Type B pancreatic cell (in vitro differentiated cells): Measurements from ENCODE around the gene C2orf68. TPM values are rescaled to one million over a fixed set of nuclear protein-coding genes. Genes with fewer than 3 reads are reported as not detected.

Source experiments
- DNase-seq: peaks from one replicate; pipeline ENCODE4 v3.0.0; 2021; ENCODE audit warnings: mixed read lengths; ENCODE audit not compliant: unreplicated experiment; ENCODE audit errors: extremely low spot score
- H3K27ac Mint-ChIP-seq: 2 replicates; pipeline ENCODE4 v1.8.0; 2021; ENCODE audit warnings: mild to moderate bottlenecking, mixed read lengths
- H3K27me3 Mint-ChIP-seq: 2 replicates; pipeline ENCODE4 v1.8.0; 2021; ENCODE audit warnings: mixed read lengths
- H3K36me3 Mint-ChIP-seq: 2 replicates; pipeline ENCODE4 v1.8.0; 2021; ENCODE audit warnings: mixed read lengths
- H3K4me1 Mint-ChIP-seq: one replicate; pipeline ENCODE4 v1.8.0; 2021; ENCODE audit warnings: mixed read lengths; ENCODE audit not compliant: unreplicated experiment
- H3K4me3 Mint-ChIP-seq: 2 replicates; pipeline ENCODE4 v1.8.0; 2021; ENCODE audit warnings: mild to moderate bottlenecking, mixed read lengths
- H3K9me3 Mint-ChIP-seq: 2 replicates; pipeline ENCODE4 v1.8.0; 2021; ENCODE audit warnings: mixed read lengths
- CTCF ChIP-seq: fragments of 200-600 bp; sonication (generic); conservative IDR thresholded peaks from 2 replicates; pipeline ENCODE4 v1.5.0; 2021; ENCODE audit warnings: antibody characterized with exemption, mild to moderate bottlenecking
- total RNA-seq: library from RNA; stranded (reverse); gene quantifications from 2 replicates; pipeline ENCODE4 v1.2.1, GENCODE V29; 2021; ENCODE audit warnings: low replicate concordance

The C2orf68 gene
- total RNA-seq, 1 donor from 2014 or later, result 66.6 TPM

- H3K36me3 Mint-ChIP-seq, result peaks cover 7% of the 10 kb centered on the region
- H3K27me3 Mint-ChIP-seq, result no peaks in the 10 kb centered on the region
- no peak for DNase-seq
- H3K9me3 Mint-ChIP-seq, result no peaks in the 10 kb centered on the region
- peaks cover 26% of the 10 kb centered on the region for H3K4me1 Mint-ChIP-seq
- H3K4me3 Mint-ChIP-seq, result peak overlapping the region; percentile 24
- TF ChIP-seq CTCF, result no peak
- no peak overlapping the region for H3K27ac Mint-ChIP-seq
These were observed 53.7 kb downstream of the C2orf68 start for GRCh38 chr2:85558160-85558559.

DNA sequence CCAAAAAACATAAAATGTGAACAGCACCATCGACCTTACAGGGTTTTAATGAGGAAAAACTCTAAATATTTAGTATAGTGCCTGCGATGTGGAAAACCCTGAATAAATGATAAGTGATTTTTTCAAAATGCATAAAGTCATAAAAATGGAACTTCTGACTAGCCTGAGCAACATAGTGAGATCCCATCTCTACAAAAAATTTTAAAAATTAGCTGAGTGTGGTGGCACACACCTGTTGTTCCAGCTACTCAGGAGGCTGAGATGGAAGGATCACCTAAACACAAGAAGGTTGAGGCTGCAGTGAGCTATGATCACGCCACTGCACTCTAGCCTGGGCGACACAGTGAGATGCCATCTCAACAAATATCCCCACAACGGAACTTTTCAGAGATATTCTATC, 54.7 kb downstream of the C2orf68 start:
- Mint-ChIP-seq H3K4me3 (no peak overlapping the region), H3K9me3 (no peaks in the 10 kb centered on the region), H3K27ac (no peak overlapping the region), H3K27me3 (no peaks in the 10 kb centered on the region), H3K4me1 (peaks cover 28% of the 10 kb centered on the region), H3K36me3 (peaks cover 9% of the 10 kb centered on the region)
- DNase-seq, result no peak
- no peak for TF ChIP-seq CTCF

Other genes with a start within 250 kb of the C2orf68 start
- 61.1 and 195 TPM in 2 replicates for gene CAPG, start 201.7 kb downstream of the C2orf68 start, total RNA-seq
- 0.97 TPM in 1 of 2 replicates, not detected in the other for gene SH2D6, start 193.4 kb downstream of the C2orf68 start, total RNA-seq
- 209 and 403 TPM in 2 replicates for gene MAT2A, start 72.9 kb downstream of the C2orf68 start, total RNA-seq
- 62.6 and 76.2 TPM in 2 replicates for gene GGCX, start 50.6 kb downstream of the C2orf68 start, total RNA-seq
- gene VAMP8, start 34.5 kb downstream of the C2orf68 start, total RNA-seq, result 62.8 and 157 TPM in 2 replicates
- gene VAMP5, start 27.6 kb downstream of the C2orf68 start, total RNA-seq, result 3.4 and 4.4 TPM in 2 replicates
- 70.2 and 78.8 TPM in 2 replicates for gene RNF181, start 16.3 kb downstream of the C2orf68 start, total RNA-seq
- 16.7 and 19.8 TPM in 2 replicates for gene TMEM150A, start 9.4 kb downstream of the C2orf68 start, total RNA-seq
- gene USP39, start 4.1 kb upstream of the C2orf68 start, total RNA-seq, result 43.3 and 62.5 TPM in 2 replicates
- gene SFTPB, start 56.1 kb upstream of the C2orf68 start, total RNA-seq, result 2.7 and 23.0 TPM in 2 replicates
- gene GNLY, start 82.3 kb upstream of the C2orf68 start, total RNA-seq, result not detected in 2 replicates
- gene ATOH8, start 141.9 kb upstream of the C2orf68 start, total RNA-seq, result 1.8 and 13.7 TPM in 2 replicates